ENCODE measurements around the gene ARGLU1.

The ARGLU1 gene

GRCh38 chr13:106499896-106500295 is 68.0 kb downstream of the ARGLU1 start:
- DNase-seq (ENCODE audit: low read depth), result no peak

GRCh38 chr13:106499113-106499512 is 68.8 kb downstream of the ARGLU1 start:
- no peak for DNase-seq (ENCODE audit: low read depth)

GRCh38 chr13:106498571-106498970 is 69.4 kb downstream of the ARGLU1 start:
- no peak for DNase-seq (ENCODE audit: low read depth)

- DNase-seq (ENCODE audit: low read depth), result no peak
These were observed 69.8 kb downstream of the ARGLU1 start for GRCh38 chr13:106498158-106498557.

GRCh38 chr13:106497079-106497478 is 70.9 kb downstream of the ARGLU1 start:
- DNase-seq (ENCODE audit: low read depth), result no peak

- DNase-seq (ENCODE audit: low read depth), result no peak
These were observed 71.6 kb downstream of the ARGLU1 start for GRCh38 chr13:106496072-106496997.

- DNase-seq (ENCODE audit: low read depth), result no peak
These were observed 73.0 kb downstream of the ARGLU1 start for GRCh38 chr13:106494936-106495335.

- DNase-seq (ENCODE audit: low read depth), result no peak
These were observed 73.4 kb downstream of the ARGLU1 start for GRCh38 chr13:106494506-106494905.

GRCh38 chr13:106493533-106494220 is 74.3 kb downstream of the ARGLU1 start:
- no peak for DNase-seq (ENCODE audit: low read depth)

- no peak for DNase-seq (ENCODE audit: low read depth)
These were observed 75.1 kb downstream of the ARGLU1 start for GRCh38 chr13:106492588-106493475.

- DNase-seq (ENCODE audit: low read depth), result no peak
These were observed 75.9 kb downstream of the ARGLU1 start for GRCh38 chr13:106491928-106492587.
